ENCODE measurements around the gene MTHFD2.
"Not testable (repeated sequence)": the region's sequence is repeated elsewhere in the genome, so short reads cannot be mapped to it uniquely, and the experiment has no call there.

Gene MTHFD2

GRCh38 chr2:74186038-74186437, 12.4 kb upstream of the MTHFD2 start:
- no peak for TF ChIP-seq ZFHX2 (tag by site-specific recombination; conservative IDR thresholded peaks at IDR 0.05)
- no peak for TF ChIP-seq ZNF549 (tag by site-specific recombination; IDR thresholded peaks at IDR 0.05)
- TF ChIP-seq INSM2 (tag by site-specific recombination; IDR thresholded peaks at IDR 0.05), result no peak
- TF ChIP-seq ZBTB26 (tag by site-specific recombination; optimal IDR thresholded peaks at IDR 0.05), result no peak
- no peak for TF ChIP-seq CTCF (tag by site-specific recombination; IDR thresholded peaks at IDR 0.05)
- TF ChIP-seq, protein P1, sequence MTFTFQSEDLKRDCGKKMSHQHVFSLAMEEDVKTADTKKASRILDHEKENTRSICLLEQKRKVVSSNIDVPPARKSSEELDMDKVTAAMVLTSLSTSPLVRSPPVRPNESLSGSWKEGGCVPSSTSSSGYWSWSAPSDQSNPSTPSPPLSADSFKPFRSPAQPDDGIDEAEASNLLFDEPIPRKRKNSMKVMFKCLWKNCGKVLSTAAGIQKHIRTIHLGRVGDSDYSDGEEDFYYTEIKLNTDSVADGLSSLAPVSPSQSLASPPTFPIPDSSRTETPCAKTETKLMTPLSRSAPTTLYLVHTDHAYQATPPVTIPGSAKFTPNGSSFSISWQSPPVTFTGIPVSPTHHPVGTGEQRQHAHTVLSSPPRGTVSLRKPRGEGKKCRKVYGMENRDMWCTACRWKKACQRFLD (tag by site-specific recombination; IDR thresholded peaks at IDR 0.05), result no peak
- no peak for TF ChIP-seq ZNF555 (tag by site-specific recombination; conservative IDR thresholded peaks at IDR 0.05)
- no peak for TF ChIP-seq ZNF585B (tag by site-specific recombination; IDR thresholded peaks at IDR 0.05)
- no peak for TF ChIP-seq ZNF514 (tag by site-specific recombination; IDR thresholded peaks at IDR 0.05)
- TF ChIP-seq ZNF112 (tag by site-specific recombination; IDR thresholded peaks at IDR 0.05), result no peak
- no peak for TF ChIP-seq EGR2 (tag by site-specific recombination; IDR thresholded peaks at IDR 0.05; ENCODE audit: low read depth)
- no peak for TF ChIP-seq ZNF571 (tag by site-specific recombination; IDR thresholded peaks at IDR 0.05)

GRCh38 chr2:74186706-74187105, 11.7 kb upstream of the MTHFD2 start:
- H3K4me1 ChIP-seq (ENCODE audit: control insufficient read depth, insufficient read depth, low read length); H3K36me3 ChIP-seq (ENCODE audit: control insufficient read depth in 2 of 2, insufficient read depth in 1 of 2, low read length in 2 of 2); H3K27ac ChIP-seq (ENCODE audit: extremely low read depth, low read depth, low read length); CTCF ChIA-PET; H3K4me3 ChIP-seq (ENCODE audit: low read depth, low read length); H3K9me3 ChIP-seq (ENCODE audit: control insufficient read depth, insufficient read depth, low read depth, low read length): not testable (repeated sequence)
- POLR2A ChIA-PET, result interaction anchor here (2.0 kb wide), 1 partner anchor 12 kb away, joined by 16 read pairs; the partner anchor contains the start of gene MTHFD2

More at GRCh38 chr2:74186038-74186437, 12.4 kb upstream of the MTHFD2 start:
- CTCF ChIA-PET, result interaction anchor here (0.9 kb wide), 1 partner anchor 13 kb away, joined by 3 read pairs; the partner anchor contains the start of gene MTHFD2
- no peaks in the 10 kb centered on the region for H3K36me3 ChIP-seq (ENCODE audit: control insufficient read depth in 2 of 2, insufficient read depth in 1 of 2, low read length in 2 of 2)
- H3K27ac ChIP-seq (ENCODE audit: extremely low read depth, low read depth, low read length), result no peak overlapping the region
- no peaks in the 10 kb centered on the region for H3K4me1 ChIP-seq (ENCODE audit: control insufficient read depth, insufficient read depth, low read length)
- POLR2A ChIA-PET, result interaction anchor here (2.0 kb wide), 1 partner anchor 13 kb away, joined by 6 read pairs; the partner anchor contains the start of gene MTHFD2
- no peak overlapping the region for H3K4me3 ChIP-seq (ENCODE audit: low read depth, low read length)
- H3K9me3 ChIP-seq (ENCODE audit: control insufficient read depth, insufficient read depth, low read depth, low read length), result no peaks in the 10 kb centered on the region

DNA sequence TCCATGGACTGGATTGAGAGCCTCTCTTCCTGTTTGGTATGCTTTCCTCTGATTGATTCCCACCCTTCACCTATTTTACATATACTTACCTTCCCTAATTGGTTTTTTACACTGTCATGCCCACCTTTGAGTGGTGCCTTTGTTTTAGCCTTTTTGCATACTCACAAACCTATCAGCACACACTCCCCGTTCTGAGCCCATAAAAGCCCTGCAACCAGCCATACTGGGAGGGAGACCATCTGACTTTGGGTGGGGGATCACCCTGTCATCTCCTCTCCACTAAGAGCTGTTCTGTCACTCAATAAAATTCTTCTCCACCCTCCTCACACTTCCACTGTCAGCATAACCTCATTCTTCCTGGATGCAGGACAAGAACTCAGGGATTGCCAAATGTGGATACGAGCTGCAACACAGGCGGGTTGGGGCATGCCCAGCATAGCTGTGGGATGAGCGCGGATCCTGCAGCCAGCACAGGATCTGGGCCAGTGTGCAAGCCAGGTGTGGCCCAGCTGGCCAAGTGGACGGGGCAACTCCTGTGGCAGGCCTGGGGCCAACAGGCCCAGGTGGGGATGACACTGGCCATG, 10.3 kb upstream of the MTHFD2 start:
- H3K36me3 ChIP-seq (ENCODE audit: control insufficient read depth in 2 of 2, insufficient read depth in 1 of 2, low read length in 2 of 2), result no peaks in the 10 kb centered on the region
- no peak overlapping the region for H3K4me3 ChIP-seq (ENCODE audit: low read depth, low read length)
- H3K27ac ChIP-seq (ENCODE audit: extremely low read depth, low read depth, low read length), result no peak overlapping the region
- ChIA-PET POLR2A (interaction anchor here (2.0 kb wide), 1 partner anchor 11 kb away, joined by 16 read pairs; the partner anchor contains the start of gene MTHFD2), CTCF (interaction anchor here (0.6 to 1.0 kb wide), 2 partner anchors 20 to 189 kb away, joined by 3 to 5 read pairs; no protein-coding TSS in a partner anchor)
- H3K9me3 ChIP-seq (ENCODE audit: control insufficient read depth, insufficient read depth, low read depth, low read length), result no peaks in the 10 kb centered on the region
- no peaks in the 10 kb centered on the region for H3K4me1 ChIP-seq (ENCODE audit: control insufficient read depth, insufficient read depth, low read length)
- TF ChIP-seq KLF1 (tag by site-specific recombination; IDR thresholded peaks at IDR 0.05), result peak; percentile 85
- no peak for TF ChIP-seq ZNF138 (tag by site-specific recombination; IDR thresholded peaks at IDR 0.05; ENCODE audit: borderline replicate concordance)
- TF ChIP-seq ZBTB17 (tag by site-specific recombination; IDR thresholded peaks at IDR 0.05), result peak; percentile 92
- peak; percentile 60 for TF ChIP-seq HIC1 (tag by site-specific recombination; IDR thresholded peaks at IDR 0.05)
- no peak for TF ChIP-seq ZNF707 (tag by site-specific recombination; IDR thresholded peaks at IDR 0.05)
- TF ChIP-seq MYNN (tag by site-specific recombination; IDR thresholded peaks at IDR 0.05; ENCODE audit: borderline replicate concordance), result no peak
- peak; percentile 92 for TF ChIP-seq ZBTB44 (tag by site-specific recombination; IDR thresholded peaks at IDR 0.05)
- peak; percentile 57 for TF ChIP-seq SP7 (tag by site-specific recombination; IDR thresholded peaks at IDR 0.05)

Measured in HEK293 (cell line).